Muscle of back (tissue), 10 donors: ENCODE results near the gene FADS2. TPM values are rescaled to one million over a fixed set of nuclear protein-coding genes. Genes with fewer than 3 reads are reported as not detected.

ENCODE experiments used
- polyA plus RNA-seq, 10 donors: library from polyadenylated mRNA; unstranded; fragments of 120-200 nt; gene quantifications; one replicate each; pipeline ENCODE4 v1.2.1, GENCODE V29; 2013; ENCODE audit not compliant: insufficient read length in 10 of 10

FADS2 gene
- polyA plus RNA-seq, 10 donors: 75.7 to 121 (median 87.4) TPM

Other genes with a start within 250 kb of the FADS2 start
- 1 to 10 TPM; 2.0 to 4.1 (median 2.6) TPM for gene SYT7, start 247.2 kb upstream of the FADS2 start, polyA plus RNA-seq
- gene DAGLA, start 147.9 kb upstream of the FADS2 start, polyA plus RNA-seq: 1 to 10 TPM; 3.8 to 5.8 (median 4.9) TPM
- gene MYRF, start 75.7 kb upstream of the FADS2 start, polyA plus RNA-seq: 1 to 10 TPM in 7 of 10 donors, under 1 TPM in 3; 0.48 to 2.2 (median 1.1) TPM
- gene TMEM258, start 35.7 kb upstream of the FADS2 start, polyA plus RNA-seq: 100 to 1,000 TPM; 123 to 167 (median 137) TPM
- gene FEN1, start 35.4 kb upstream of the FADS2 start, polyA plus RNA-seq: 10 to 100 TPM; 13.5 to 25.8 (median 15.5) TPM
- 10 to 100 TPM; 17.4 to 32.3 (median 23.3) TPM for gene FADS1, start 11.3 kb upstream of the FADS2 start, polyA plus RNA-seq
- gene FADS3, start 63.2 kb downstream of the FADS2 start, polyA plus RNA-seq: 10 to 100 TPM; 27.6 to 51.1 (median 44.6) TPM
- 10 to 100 TPM; 18.3 to 36.1 (median 24.9) TPM for gene RAB3IL1, start 89.3 kb downstream of the FADS2 start, polyA plus RNA-seq
- gene BEST1, start 122.1 kb downstream of the FADS2 start, polyA plus RNA-seq: 1 to 10 TPM; 2.6 to 4.6 (median 3.3) TPM
- gene FTH1, start 139.3 kb downstream of the FADS2 start, polyA plus RNA-seq: 1,000 to 10,000 TPM; 1,283 to 1,536 (median 1,379) TPM